ENCODE results near the gene EHBP1L1. TPM values are rescaled to one million over a fixed set of nuclear protein-coding genes. Genes with fewer than 3 reads are reported as not detected.

EHBP1L1 gene
- total RNA-seq, 1 donor from 2014 or later: 4.7 TPM

- Mint-ChIP-seq H3K27me3 (ENCODE audit: insufficient read depth, low read depth) (peaks cover 28% of the 10 kb centered on the region), H3K4me1 (peaks cover 43% of the 10 kb centered on the region), H3K4me3 (peak overlapping the region; percentile 70), H3K27ac (no peak overlapping the region), H3K36me3 (peaks cover 10% of the 10 kb centered on the region), H3K9me3 (no peaks in the 10 kb centered on the region)
- H3K27me3 ChIP-seq: peaks cover 53% of the 10 kb centered on the region
- no peak overlapping the region for H3K9ac ChIP-seq
- peak overlapping the region; percentile 68 for H2AFZ ChIP-seq (replicated peaks)
- no peaks in the 10 kb centered on the region for H3K9me3 ChIP-seq (ENCODE audit: low read depth)
- peaks cover 44% of the 10 kb centered on the region for H3F3A ChIP-seq (ENCODE audit: low read depth)
- DNase-seq (ENCODE audit: low spot score): no peak
- H3K4me1 ChIP-seq: peaks cover 16% of the 10 kb centered on the region
- H3K4me2 ChIP-seq: peak overlapping the region; percentile 83
- TF ChIP-seq, protein P1, sequence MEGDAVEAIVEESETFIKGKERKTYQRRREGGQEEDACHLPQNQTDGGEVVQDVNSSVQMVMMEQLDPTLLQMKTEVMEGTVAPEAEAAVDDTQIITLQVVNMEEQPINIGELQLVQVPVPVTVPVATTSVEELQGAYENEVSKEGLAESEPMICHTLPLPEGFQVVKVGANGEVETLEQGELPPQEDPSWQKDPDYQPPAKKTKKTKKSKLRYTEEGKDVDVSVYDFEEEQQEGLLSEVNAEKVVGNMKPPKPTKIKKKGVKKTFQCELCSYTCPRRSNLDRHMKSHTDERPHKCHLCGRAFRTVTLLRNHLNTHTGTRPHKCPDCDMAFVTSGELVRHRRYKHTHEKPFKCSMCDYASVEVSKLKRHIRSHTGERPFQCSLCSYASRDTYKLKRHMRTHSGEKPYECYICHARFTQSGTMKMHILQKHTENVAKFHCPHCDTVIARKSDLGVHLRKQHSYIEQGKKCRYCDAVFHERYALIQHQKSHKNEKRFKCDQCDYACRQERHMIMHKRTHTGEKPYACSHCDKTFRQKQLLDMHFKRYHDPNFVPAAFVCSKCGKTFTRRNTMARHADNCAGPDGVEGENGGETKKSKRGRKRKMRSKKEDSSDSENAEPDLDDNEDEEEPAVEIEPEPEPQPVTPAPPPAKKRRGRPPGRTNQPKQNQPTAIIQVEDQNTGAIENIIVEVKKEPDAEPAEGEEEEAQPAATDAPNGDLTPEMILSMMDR (IDR thresholded peaks at IDR 0.05): no peak
- peak; percentile 3 for TF ChIP-seq EZH2 (IDR thresholded peaks at IDR 0.05)
- TF ChIP-seq EZH2phosphoT487 (IDR thresholded peaks at IDR 0.05): no peak
- H3K4me3 ChIP-seq: peak overlapping the region; percentile 50
- no peak overlapping the region for H3K27ac ChIP-seq
- H3K79me2 ChIP-seq (ENCODE audit: low read depth): peaks cover 12% of the 10 kb centered on the region
- H3K36me3 ChIP-seq: no peaks in the 10 kb centered on the region
- peaks cover 47% of the 10 kb centered on the region for H4K20me1 ChIP-seq (ENCODE audit: low read depth)
Observed at GRCh38 chr11:65576232-65576866, 496 bp downstream of the EHBP1L1 start.

- H3K27me3 Mint-ChIP-seq (ENCODE audit: insufficient read depth, low read depth): peaks cover 26% of the 10 kb centered on the region
- no peak overlapping the region for H3K9ac ChIP-seq
Observed at GRCh38 chr11:65576867-65577755, 1.3 kb downstream of the EHBP1L1 start.

GRCh38 chr11:65577756-65578109 lies 1.9 kb downstream of the EHBP1L1 start:
- peak overlapping the region; percentile 31 for H3K4me3 Mint-ChIP-seq

More at GRCh38 chr11:65576867-65577755, 1.3 kb downstream of the EHBP1L1 start:
- Histone ChIP-seq H3K79me2 (ENCODE audit: low read depth) (peaks cover 9% of the 10 kb centered on the region), H3K4me3 (no peak overlapping the region), H3K27me3 (peaks cover 56% of the 10 kb centered on the region), H4K20me1 (ENCODE audit: low read depth) (peaks cover 39% of the 10 kb centered on the region), H3K27ac (no peak overlapping the region), H3K4me2 (no peak overlapping the region), H2AFZ (replicated peaks) (no peak overlapping the region), H3F3A (ENCODE audit: low read depth) (peaks cover 36% of the 10 kb centered on the region), H3K9me3 (ENCODE audit: low read depth) (no peaks in the 10 kb centered on the region), H3K4me1 (peaks cover 12% of the 10 kb centered on the region), H3K36me3 (no peaks in the 10 kb centered on the region)
- TF ChIP-seq, protein P1 (IDR thresholded peaks at IDR 0.05): no peak
- TF ChIP-seq EZH2 (IDR thresholded peaks at IDR 0.05) (no peak), EZH2phosphoT487 (IDR thresholded peaks at IDR 0.05) (no peak)
- H3K4me3 Mint-ChIP-seq: peak overlapping the region; percentile 70
- H3K9me3 Mint-ChIP-seq: no peaks in the 10 kb centered on the region
- H3K4me1 Mint-ChIP-seq: peaks cover 35% of the 10 kb centered on the region
- no peak for DNase-seq (ENCODE audit: low spot score)
- H3K36me3 Mint-ChIP-seq: peaks cover 10% of the 10 kb centered on the region
- H3K27ac Mint-ChIP-seq: no peak overlapping the region

More at GRCh38 chr11:65577756-65578109, 1.9 kb downstream of the EHBP1L1 start:
- Mint-ChIP-seq H3K36me3 (peaks cover 10% of the 10 kb centered on the region), H3K27me3 (ENCODE audit: insufficient read depth, low read depth) (peaks cover 29% of the 10 kb centered on the region), H3K4me1 (peaks cover 33% of the 10 kb centered on the region), H3K9me3 (no peaks in the 10 kb centered on the region), H3K27ac (no peak overlapping the region)
- Histone ChIP-seq H3K9me3 (ENCODE audit: low read depth) (no peaks in the 10 kb centered on the region), H3K4me1 (peaks cover 12% of the 10 kb centered on the region), H3K4me3 (no peak overlapping the region), H4K20me1 (ENCODE audit: low read depth) (peaks cover 38% of the 10 kb centered on the region), H3K4me2 (no peak overlapping the region), H3K27ac (no peak overlapping the region), H3K79me2 (ENCODE audit: low read depth) (peaks cover 9% of the 10 kb centered on the region), H2AFZ (replicated peaks) (no peak overlapping the region), H3F3A (ENCODE audit: low read depth) (peaks cover 35% of the 10 kb centered on the region), H3K36me3 (no peaks in the 10 kb centered on the region), H3K27me3 (peaks cover 62% of the 10 kb centered on the region), H3K9ac (no peak overlapping the region)
- no peak for DNase-seq (ENCODE audit: low spot score)
- TF ChIP-seq, protein P1 (IDR thresholded peaks at IDR 0.05): no peak
- TF ChIP-seq EZH2 (IDR thresholded peaks at IDR 0.05) (no peak), EZH2phosphoT487 (IDR thresholded peaks at IDR 0.05) (no peak)

Data from neural progenitor cell (in vitro differentiated cells).